ENCODE measurements around the gene PRPSAP2.

DNA sequence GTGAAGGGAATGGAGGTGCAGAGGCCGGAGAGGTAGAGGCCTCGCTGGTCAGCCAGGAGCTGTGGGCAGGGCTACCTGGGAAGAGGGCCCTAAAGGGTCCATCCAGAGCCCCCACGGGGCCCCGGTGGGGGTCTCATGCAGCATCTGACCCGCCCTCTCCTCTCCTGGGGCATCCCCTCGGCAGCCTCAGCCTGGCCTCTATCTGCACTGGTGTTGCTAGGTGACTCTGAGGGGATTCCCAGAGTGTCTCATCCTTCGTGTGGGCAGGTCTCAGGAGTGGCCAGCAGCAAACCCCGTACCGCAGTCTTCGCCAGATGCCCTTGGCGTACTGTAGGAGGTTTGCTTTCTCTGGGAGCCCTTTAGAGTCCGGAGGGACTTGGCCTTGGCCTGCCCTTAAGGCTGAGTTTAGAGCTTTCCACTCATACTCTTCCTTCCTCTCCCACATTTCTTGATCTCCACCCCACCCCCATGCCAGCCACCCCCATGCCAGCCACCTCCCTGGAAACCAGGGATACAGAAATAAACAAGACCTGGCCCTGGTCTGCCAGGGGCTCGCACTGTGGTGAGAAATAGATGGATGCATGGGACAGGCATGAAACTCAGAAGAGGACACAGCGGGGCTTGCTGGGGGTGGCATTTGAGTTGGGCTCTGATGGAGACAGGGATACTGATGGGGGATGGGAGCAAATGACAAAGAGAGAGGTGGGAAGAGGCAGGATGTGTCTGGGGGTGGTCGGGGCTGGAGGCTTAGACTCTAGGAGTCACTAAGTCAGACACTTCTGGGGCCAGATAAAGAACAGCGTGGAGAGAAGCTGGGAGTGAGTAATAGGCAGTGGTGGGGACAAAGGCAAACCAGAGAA is 103.9 kb downstream of the PRPSAP2 start:
- TF ChIP-seq, protein P1, sequence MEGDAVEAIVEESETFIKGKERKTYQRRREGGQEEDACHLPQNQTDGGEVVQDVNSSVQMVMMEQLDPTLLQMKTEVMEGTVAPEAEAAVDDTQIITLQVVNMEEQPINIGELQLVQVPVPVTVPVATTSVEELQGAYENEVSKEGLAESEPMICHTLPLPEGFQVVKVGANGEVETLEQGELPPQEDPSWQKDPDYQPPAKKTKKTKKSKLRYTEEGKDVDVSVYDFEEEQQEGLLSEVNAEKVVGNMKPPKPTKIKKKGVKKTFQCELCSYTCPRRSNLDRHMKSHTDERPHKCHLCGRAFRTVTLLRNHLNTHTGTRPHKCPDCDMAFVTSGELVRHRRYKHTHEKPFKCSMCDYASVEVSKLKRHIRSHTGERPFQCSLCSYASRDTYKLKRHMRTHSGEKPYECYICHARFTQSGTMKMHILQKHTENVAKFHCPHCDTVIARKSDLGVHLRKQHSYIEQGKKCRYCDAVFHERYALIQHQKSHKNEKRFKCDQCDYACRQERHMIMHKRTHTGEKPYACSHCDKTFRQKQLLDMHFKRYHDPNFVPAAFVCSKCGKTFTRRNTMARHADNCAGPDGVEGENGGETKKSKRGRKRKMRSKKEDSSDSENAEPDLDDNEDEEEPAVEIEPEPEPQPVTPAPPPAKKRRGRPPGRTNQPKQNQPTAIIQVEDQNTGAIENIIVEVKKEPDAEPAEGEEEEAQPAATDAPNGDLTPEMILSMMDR (IDR thresholded peaks at IDR 0.05; ENCODE audit: control extremely low read depth in 1 of 3, insufficient read depth in 1 of 3, low read depth in 1 of 3, low read length in 3 of 3) = no peak
- TF ChIP-seq SAP30 (IDR thresholded peaks at IDR 0.05; ENCODE audit: insufficient read depth, insufficient replicate concordance, low read length) = no peak
- no peak for TF ChIP-seq CHD1 (IDR thresholded peaks at IDR 0.05; ENCODE audit: low read depth, low read length)
- no peak for TF ChIP-seq RNF2 (IDR thresholded peaks at IDR 0.05; ENCODE audit: borderline replicate concordance, low read depth, low read length, missing control alignments, poor library complexity, severe bottlenecking)
- TF ChIP-seq KDM1A (IDR thresholded peaks at IDR 0.05; ENCODE audit: borderline replicate concordance, low read length) = no peak

Measured in H1 (cell line).